Limb (tissue), 2 donors: ENCODE data around the gene AMMECR1L.

ENCODE experiments used
- DNase-seq, 2 donors: peaks; one replicate each; pipeline ENCODE4 v3.0.0-alpha.2; 2016; ENCODE audit errors: extremely low spot score in 2 of 2

Gene AMMECR1L

DNA sequence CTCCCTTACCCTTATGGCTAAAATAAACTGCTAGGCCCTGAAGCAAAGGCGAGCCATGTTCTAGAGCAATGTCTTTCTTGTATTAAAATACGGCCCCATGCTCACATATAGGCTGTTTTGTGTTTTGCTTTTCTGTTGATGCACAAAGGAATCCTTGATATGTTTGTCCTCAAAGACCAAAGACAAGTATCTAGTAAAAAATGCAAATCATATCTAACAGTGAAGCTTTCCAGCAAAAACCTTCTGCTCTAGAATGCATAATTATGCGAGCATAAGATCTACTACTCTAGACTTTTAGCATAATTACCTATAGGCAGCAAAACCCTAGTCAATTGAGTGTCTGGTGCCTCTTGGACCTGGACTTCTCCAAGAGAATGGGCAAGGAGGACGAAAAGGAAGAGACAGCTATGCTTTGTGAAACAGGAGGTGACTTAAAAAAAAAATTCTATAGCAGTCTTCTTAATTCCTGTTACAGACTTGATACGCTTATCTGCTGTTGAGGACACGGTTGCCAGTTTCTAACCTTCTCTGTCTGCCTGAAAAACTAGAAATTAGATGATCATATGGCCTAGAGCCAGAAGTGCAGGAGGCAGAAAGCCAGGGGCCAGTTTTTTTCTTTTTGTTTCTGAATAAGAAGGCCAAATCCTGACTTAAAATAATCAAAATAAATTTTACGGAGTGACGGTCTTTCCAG is 1.5 kb upstream of the AMMECR1L start:
- no peak for DNase-seq

DNA sequence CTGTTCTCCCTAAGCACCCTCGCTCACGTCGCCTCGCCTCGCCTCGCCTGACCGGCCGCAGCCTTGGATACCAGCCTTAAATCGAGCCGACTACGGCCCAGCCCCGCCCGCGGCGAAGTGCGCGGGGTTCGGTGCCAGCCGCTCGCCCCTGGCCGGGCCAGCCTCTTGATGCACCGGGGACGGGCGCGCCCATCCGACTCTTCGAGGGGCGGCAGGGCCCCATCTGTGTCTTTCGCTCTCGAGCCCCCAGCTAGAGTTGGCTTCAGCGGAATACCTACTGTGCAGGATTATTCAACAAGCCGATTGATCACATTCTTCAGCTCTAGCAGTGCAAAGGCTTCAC is 808 bp upstream of the AMMECR1L start:
- peak in 1 of 2 donors; percentile 62 for DNase-seq

DNA sequence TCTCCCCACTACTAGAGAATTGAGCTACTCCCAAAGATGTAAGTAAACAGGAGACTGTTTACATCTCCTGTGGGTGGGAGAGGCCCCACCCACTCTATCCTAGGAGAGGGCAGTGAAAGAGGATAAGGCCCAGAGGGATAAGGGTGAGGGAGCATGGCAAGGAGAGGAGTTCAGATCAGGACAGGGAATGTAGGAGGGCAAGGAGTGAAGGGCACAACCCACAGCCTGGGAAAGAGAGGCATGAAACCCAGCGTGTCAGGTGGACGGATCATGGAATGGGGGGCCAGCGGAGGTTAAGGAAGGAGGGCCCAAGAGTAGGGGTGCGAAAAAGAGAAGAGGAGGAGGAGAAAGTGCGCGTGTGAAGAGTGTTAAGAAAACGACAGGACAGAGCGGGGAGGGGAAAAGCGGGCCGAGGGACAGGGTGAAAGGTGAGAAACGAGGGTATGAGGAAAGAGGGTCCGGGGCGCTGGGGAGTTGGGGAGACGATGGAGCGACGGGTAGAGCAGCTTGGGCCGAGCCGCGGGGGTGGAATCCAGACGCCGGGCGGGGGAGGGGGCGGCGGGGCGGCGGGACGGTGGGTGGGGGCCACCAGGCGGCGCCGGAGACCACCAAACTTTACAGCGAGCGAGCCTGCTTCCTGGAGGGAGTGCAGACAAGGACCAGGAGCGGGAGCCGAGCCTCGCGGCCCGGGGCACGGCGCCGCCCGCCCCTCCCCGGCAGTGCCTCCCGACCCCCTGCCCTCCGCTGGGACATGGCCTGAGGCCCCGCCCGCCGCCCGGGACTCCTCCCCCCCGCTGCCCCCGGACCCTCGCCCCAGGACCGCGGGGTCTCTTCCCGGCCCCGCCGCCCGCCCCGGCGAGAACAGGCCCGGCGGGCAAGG is 655 bp downstream of the AMMECR1L start:
- DNase-seq = peak in 1 of 2 donors; percentile 75

DNA sequence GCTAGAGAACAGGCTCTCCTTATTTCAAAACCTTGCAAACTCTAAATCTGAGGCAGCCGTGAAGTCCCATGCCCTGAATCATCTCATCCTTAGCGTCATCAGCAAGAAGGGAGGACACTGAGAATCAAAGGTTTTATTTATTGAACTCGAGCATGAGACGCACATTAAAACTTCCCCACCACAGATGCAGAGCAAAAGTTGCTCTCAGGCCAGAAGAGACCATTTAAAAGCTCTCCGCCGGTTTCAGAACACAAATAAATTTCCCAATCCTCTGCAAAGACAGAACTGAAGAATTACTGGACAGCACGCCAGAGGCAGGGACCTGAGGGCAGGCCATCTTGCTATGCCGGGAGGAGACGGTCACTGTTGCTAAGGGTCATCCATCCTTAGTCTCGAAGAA is 1.3 kb downstream of the AMMECR1L start:
- no peak for DNase-seq

DNA sequence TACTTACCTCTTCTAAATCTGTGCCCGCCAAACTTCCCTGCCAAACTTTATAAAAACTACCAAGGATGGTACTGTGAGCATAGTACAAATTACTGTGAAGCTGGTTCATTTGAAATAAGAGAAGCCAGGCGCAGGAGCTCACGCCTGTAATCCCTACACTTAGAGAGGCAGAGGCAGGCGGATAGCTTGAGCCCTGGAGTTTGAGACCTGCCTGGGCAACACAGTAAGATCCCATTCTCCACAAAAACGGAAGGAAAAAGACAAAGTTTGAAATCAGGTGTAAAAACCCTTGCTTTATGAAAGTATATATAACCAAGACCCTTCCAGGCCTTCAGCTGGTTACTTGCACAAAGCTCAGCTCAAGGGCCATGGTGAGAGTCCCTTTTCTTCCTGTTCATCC is 5.9 kb downstream of the AMMECR1L start:
- no peak for DNase-seq

DNA sequence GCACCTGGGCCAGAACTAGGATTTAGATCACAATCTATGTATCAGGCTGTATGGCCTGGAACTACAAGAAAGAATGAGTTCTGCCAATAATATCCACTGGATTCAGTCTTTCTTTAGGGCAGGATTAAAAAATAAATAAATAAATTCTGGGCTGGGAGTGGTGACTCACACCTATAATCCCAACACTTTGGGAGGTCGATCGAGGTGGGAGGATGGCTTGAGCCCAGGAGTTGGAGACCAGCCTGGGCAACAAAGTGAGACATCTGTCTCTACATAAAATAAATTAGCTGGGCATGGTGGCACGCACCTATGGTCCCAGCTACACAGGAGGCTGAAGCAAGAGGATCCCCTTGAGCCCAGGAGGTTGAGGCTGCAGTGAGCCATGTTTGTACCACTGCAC is 8.1 kb downstream of the AMMECR1L start:
- no peak for DNase-seq

DNA sequence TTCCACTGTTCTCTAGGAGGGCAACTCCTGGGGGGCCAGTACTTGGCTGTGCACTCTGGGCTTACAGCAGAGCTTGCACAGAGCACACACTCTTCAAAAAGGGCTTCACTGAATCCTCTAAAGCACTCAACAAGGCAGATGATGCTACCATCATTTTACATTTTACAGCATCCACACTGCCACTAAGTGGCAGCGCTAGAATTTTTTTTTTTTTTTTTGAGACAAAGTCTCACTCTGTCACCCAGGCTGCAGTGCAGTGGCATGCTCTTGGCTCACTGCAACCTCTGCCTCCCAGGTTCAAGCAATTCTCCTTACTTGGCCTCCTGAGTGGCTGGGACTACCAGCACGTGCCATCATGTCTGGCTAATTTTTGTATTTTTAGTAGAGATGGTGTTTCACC is 8.6 kb downstream of the AMMECR1L start:
- no peak for DNase-seq

DNA sequence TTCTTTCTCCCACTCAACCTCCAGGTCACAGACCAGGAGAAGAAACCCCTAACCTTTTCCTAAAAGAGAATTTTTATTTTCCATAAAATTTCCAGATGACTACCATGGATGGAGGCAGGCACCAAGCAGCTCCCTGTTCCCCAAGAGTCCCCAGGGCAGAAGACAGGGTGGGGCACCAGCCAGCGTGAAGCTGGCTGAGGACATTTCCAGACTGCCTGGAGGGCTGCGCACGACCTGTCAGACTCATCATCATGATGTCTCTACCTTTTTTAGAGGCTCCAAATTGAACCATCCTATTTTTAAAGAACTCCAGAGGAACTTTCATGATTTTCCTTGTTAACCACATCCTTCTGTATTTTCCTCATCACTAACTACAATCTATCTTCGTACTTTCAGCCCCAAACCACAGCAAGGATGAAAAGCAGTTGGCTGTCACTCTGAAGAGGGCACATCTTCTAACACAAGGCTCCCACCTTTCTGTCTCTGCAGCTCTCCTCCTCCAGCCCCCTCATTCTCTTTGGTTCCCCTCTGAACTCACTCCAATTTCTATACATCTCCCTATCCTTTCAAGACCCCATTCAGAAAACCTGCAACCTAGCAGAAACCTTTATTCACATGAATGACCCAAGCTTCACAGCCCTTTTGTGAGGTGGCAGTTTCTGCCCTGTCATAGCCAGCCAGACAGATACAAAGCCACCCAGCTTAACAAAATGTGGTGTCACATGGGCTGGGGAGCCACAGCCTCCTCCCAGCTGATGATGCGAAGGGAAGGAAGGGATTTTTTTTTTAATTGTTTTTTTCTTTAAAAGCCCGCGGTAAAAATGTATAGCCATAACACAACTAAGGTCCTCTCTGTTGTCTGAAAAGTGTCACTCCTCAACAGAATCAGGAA is 11.1 kb downstream of the AMMECR1L start:
- DNase-seq = no peak

DNA sequence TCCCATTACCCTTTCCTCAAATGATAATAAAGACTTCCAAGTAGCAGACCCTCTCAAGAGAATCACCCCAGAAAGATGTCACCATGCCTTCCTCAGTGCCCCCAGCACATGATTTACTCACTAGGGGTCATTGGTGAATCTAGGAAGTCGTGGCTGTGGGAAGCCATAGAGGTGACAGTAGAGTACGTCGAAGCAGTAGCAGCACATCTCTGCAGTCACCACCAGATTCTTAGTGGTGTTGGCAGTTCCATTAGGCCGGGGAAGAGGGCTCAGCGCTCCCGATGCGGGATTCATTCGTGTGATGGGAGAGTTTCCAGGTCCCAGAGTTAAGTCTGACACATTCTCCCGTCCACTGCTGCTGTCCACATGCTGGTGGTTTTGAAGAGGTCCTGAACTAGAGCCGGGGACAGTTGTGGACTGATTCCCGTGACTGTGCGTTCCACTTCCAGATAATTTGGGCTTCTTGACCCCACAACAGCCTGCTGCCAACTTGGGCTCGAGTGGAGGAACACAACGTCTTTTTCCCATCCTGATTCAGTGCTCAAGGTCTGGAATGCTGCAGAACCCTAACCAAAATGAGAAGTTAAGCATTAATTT is 12.0 kb downstream of the AMMECR1L start:
- DNase-seq = no peak

DNA sequence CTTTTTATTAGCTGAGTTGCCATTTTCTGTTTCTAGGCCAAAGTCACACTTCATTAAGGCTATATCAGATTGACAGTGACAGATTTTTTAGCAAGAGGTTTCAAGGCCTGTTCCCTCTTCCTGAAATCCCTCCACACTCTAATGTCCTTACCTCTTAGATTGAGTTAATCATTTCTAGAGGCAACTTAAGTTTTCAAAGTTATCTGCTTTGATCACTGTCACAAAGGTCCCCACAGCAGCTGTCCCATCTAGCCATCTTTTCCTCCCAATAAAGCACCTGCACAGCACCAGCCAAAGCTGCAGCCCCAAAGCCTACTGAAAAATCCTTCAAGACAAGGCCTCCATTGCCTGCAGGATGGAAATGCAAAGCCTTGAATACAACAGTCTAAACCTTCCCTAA is 13.4 kb downstream of the AMMECR1L start:
- no peak for DNase-seq

DNA sequence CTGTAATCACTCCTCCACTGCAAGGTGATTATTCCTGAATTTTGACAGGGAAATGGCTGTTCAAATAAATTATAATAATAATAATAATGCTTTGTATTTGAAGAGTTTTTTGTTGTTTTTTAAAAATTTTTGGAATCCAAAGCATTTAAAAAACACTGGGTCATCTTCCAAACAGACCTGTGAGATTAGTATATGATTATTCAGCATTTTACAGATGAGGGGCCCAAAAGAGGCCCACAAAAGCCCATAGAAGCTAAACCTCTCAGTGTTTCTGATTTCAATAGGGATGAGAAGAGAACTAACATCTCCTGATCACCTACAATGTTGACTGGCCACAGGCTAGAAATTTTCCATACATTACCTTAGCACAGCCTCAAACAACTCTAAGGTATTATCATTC is 19.8 kb downstream of the AMMECR1L start:
- DNase-seq = no peak

DNA sequence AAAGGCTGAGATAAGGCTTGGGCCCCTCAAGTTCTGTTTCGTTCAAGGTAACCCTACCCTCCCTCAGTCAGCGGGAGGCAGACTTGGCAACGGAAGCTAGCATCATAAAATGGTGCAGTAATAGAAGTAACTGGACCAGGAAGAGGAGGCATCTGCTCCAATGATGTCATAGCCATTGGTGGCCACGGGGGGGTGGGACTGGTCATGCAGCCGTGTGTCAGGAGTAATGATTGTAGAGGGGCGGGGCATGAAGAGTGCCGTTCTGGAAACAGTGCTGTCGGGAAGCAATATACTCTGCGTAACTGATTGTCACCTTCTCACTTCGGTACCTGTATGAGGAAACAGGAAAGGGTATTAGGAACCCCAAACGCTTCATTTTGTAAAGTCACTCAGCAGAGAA is 20.9 kb downstream of the AMMECR1L start:
- DNase-seq = no peak

DNA sequence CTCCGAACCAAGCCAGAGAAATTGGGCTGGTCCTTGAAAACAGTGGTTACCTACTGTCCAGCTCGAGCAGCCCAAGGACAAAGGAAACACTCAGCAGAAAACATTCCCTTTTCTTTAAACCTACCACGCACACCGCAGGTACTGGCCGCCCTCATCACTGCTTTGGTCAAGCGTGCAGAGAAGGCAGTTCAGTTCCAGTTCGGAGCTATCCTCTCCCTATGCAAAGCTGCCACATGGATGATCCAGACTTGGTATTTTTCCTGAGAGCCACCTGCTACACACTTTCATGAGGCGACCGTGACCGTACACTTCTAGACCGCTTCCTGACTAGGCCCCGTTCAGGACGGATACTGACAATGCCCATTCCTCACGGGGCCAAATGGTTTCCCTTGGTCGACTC is 23.5 kb downstream of the AMMECR1L start:
- DNase-seq = no peak

DNA sequence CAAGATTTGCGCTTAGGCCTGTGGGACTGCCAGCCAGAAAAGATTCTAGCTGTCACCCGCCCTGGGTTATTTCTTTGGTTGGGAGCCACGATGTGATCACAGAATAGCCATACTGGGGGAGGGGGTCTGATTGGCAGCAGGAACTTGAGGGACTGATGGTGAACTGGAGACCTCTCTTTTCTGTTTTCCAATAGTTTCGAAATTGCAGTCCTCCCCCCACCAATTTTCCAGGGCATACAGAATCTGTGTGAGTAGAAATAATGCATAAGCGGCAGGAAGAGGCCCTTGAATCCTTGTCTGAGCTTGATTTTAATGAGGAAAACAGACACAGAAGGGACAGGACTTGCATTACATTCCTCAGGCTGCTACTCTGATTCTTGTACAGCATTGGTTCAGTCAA is 25.6 kb downstream of the AMMECR1L start:
- DNase-seq = peak in 1 of 2 donors; percentile 52

DNA sequence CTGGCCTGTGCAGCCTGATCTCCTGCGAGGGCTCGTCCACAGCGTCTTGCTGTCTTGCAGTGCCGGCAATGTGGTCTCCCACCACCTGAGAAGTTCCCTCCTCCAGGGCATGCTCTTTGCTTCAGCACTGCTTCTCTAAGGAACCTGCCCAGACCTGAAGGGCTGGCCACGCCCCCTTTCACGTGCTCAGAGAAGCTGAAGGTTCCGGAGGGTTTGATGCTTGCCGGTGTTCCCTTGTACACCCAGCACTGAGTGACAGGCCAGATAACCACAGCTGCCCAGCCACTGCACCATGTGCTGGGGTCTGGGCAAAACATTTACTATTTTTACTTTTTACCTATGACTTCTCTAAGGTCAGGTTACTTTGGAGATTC is 26.1 kb downstream of the AMMECR1L start:
- DNase-seq = peak in 1 of 2 donors; percentile 60

DNA sequence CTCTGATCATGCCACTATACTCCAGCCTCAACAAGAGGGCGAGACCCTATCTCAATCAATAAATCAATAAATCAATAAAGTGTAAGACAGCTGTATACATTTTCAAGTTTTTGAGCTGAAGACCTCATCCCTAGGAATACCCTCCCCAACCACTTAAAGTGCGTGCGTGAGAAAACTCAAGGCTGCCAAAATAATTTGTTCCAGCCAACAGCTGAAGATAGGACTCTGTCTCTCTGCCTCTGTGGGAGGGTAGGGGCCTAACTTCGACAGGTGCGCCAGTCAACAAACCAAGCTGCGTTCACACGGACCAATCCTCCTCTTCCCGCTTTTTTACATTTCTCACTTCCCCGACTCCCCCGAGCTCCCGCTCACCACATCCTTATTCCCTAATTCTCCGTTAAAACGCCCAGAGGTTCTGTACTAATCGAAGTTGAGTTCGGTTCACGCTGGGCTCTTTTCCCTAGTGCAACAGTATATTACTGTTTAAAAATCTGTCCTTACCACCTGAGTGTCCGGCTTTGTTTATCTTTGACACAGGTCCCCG is 28.4 kb downstream of the AMMECR1L start:
- DNase-seq = peak; percentile 32 to 40

DNA sequence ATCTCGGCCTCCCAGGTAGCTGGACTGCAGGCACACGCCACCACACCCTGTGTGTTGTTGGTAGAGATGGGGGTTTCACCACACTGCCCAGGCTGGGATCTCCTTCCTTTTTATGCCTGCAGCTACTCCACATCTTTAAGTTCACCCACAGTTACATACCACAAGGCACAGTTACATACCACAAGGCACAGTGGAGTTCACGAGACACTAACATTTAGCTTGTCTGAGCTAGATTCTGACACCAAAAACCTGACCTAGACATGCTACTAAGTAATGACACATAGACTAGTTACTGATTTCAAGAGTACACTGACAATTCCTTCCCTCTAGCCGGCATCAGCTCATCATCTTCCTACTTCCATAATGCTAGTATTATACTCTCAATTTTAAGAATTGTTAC is 32.1 kb downstream of the AMMECR1L start:
- DNase-seq = no peak

DNA sequence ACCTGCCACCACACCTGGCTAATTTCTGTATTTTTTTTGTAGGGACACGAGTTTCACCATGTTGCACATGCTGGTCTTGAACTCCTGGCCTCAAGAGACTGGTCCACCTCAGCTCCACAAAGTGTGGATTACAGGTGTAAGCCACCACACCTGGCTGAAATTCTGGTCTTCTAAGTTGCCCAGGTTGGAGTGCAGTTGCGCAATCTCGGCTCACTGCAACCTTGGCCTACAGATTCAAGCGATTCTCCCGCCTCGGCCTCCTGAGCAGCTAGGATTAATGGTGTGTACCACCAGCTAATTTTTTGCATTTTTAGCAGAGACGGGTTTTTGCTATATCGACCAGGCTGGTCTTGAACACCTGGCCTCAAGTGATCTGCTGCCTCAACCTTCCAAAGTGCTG is 33.4 kb downstream of the AMMECR1L start:
- no peak for DNase-seq

DNA sequence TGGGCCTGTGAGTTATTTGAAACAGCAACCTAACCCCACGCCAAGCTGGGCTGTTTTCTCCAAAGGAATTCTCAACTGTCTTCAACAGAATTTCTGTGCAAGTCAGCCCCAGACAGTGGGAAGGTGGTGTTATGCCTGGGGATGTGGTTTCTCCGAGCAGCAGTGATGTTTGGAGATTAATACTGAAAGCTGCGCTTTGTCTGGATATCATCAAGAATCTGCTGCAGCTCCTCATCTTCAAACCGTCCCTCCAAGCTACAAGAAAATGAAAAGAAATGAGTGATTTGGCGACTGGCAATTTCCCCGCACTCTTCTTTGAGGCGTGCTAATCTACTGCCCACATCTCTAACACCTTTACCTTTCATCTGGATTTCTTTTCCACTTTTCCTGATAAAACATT is 37.8 kb downstream of the AMMECR1L start:
- no peak for DNase-seq

DNA sequence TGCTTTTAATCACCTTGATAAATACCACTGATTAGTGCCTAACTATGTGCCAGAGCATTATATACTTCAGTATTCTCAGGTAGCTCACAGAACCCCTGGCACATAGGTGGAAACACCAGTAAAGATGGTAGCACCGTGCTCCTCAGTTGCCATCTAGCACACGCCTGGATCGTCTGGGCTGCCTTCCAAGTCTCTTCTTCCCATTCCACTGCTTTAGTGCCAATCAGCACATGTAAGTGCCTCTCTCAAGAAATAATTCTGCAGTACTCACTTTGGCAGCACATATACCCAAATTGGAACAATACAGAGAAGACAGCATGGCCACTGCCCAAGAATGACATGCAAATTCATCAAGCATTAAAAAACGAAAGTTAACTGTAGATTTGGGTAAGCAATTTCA is 40.8 kb downstream of the AMMECR1L start:
- no peak for DNase-seq

DNA sequence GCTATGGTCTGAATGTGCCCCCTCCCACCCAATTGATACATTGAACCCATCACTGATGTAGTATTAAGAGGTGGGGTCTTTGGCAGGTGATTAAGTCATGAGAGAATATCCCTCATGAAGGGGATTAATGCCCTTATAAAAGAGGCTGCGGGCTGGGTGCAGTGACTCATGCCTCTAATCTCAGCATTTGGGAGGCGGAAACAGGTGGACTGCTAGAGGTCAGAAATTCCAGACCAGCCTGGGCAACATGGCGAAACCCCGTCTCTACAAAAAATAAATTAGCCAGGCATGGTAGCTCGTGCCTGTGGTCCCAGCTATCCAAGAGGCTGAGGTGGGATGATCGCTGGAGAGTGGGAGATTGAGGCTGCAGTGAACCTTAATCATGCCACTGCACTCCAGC is 42.1 kb downstream of the AMMECR1L start:
- no peak for DNase-seq
